GM19193 (cell line): ENCODE data around the gene AGR3.

ENCODE experiments used
- POLR2A ChIP-seq: IDR thresholded peaks from 4 replicates; pipeline ENCODE4 v1.6.1; 2011; ENCODE audit not compliant: insufficient read depth, insufficient read length; ENCODE audit errors: extremely low read depth

AGR3 gene

DNA sequence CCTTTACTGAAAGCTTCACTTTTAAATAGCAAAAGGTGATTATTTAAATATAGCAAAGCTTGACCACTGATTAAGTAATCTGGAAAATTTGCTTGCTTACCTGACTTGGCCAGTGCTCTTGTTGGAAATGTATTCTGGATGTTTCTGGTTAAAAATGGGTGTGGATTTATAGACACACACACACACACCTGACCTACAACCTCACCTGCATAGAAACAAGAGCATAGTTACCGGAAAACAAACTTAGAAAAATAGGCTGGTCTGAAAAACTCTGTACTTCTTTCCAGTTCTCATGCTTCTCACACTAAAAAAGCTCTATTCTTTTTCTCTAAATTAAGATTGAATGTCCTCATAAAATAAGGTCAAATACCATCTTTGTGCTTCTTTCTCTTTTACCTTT, at the start of gene AGR3:
TSS of gene AGR3 (minus strand) at position 140 of the 400 bp plus-strand sequence. CDS start 3,365 bp downstream, outside the sequence.
- TF ChIP-seq POLR2A, result no peak

DNA sequence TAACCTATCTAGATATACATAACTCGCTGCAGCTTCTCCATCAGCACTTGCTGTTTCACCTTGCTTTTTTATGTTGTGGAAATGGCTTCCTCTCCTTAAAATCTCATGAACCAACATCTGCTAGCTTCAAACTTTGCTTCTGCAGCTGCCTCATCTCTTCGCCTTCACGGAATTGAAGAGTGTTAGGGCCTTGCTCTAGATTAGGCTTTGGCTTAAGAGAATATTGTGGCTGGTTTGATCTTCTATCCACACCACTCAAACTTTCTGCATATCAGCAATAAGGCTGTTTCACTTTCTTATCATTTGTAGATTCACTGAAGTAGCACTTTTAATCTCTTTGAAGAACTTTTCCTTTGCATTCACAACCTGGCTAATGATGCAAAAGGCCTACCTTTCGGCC, 49.2 kb upstream of the AGR3 start:
- TF ChIP-seq POLR2A, result no peak

- TF ChIP-seq POLR2A, result no peak
Measured at GRCh38 chr7:16929146-16929762, 47.5 kb upstream of the AGR3 start.

DNA sequence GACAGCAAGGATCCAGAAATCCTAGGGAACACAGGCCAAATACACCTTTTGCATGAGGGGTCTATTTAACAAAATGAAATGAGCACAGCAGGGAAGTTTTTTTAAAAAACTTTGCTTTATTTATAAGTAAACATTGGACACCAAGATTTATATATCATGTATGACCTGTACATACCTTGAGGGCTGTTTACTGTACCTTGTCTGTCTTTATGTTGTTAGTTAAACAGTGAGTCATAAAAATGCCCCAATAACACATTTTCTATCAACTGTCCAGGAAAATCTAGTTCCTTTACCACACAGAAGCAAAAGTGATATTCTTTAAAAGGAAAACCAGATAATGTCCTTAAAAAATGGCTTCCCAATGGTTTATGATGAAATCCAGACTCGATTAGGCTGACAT, 45.1 kb upstream of the AGR3 start:
- no peak for TF ChIP-seq POLR2A

- TF ChIP-seq POLR2A, result no peak
Measured at GRCh38 chr7:16926283-16926682, 44.5 kb upstream of the AGR3 start.

DNA sequence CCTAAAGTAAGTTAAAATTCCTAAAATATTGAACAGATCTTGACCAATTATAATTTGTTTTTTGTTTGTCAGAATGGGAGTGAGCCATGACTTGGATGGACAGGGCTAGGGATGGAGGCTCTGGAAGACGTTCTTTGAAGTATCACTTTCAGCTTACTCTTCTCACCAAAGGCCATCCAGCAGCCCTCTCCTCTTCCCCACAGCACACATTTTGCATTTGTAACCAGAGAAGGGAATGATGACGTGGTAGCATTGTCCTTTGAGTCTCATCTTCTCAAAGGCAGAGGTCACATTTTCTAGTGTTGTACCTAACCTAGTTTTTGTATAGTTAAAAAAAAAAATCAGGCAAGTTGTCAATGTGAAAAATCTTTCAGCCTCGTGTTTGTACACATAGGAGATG, 43.8 kb upstream of the AGR3 start:
- no peak for TF ChIP-seq POLR2A

GRCh38 chr7:16923019-16923418, 41.2 kb upstream of the AGR3 start:
- no peak for TF ChIP-seq POLR2A

DNA sequence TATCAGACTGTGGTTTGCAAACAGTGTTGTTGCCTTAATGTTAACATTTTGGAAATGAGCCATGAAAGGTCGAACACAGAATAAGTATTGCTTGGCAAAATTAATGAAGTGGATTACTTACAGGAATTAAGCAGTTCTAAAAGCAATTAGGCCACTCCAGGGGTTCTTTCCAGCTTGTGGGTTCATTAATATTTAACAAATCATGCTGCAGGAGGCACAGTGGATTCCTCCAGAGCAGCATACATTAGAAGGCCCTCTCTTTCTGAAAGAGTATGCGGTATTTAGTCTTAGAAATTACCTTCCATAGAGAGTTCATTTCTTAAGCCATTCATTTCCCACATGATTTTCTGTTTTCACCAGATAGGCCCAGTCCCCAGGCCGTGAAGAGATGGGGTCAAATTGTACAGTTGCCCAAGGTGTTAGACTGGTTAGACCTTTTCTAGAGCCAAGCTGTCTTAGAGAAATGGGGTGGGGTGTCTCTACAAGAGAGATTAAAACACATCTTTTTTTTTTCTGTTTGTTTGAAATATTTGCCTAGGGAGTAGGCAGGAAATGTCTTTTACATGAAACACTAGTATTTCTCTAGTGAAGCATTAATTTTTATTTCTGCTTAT, 40.0 kb upstream of the AGR3 start:
- no peak for TF ChIP-seq POLR2A

DNA sequence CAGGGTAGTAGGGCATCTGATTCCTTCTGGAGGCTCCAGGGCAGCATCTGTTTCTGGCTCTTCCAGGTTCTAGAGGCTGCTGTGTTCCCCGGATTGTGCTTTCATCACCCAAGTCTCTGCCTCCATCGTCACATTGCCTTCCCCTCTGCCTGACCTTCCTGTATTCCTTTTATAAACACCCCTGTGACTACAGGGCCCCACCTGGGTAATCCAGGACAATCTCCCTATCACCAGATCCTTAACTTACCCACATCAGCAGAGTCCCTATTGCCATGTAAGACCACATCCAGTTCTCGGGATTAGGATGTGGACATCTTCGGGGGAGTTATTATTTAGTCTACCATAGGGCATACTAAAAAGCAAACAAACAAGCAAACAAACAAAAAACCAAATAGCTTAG, 39.4 kb upstream of the AGR3 start:
- TF ChIP-seq POLR2A, result no peak

- no peak for TF ChIP-seq POLR2A
Measured at GRCh38 chr7:16919440-16919839, 37.7 kb upstream of the AGR3 start.

DNA sequence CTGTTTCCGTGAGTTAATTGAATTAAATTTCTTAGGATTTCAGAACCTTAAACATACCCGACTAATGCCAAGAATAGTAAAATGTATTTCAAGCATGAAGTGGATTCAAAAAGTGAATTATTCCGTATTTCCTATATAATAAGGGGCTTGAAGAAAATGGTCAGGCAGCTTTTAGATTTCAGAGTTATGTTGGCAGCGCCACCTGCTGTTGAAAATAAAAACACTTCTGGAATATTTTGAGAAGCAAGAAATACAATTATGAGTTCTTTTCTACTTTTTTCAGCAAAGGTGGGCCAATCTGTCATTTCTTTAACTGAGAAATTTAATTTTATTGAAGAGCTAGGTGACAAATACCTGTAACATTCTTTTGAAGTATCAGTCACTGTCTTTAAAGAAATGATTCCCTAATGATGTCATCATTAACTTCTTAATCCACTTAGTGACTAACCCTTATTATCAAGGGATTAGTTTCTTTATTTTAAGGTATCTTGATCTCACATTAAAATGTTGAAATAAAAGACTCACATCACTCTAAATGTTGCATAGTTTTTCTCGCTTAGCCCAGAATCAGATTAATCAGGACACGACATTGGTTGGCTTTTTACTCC, 36.6 kb upstream of the AGR3 start:
- no peak for TF ChIP-seq POLR2A

DNA sequence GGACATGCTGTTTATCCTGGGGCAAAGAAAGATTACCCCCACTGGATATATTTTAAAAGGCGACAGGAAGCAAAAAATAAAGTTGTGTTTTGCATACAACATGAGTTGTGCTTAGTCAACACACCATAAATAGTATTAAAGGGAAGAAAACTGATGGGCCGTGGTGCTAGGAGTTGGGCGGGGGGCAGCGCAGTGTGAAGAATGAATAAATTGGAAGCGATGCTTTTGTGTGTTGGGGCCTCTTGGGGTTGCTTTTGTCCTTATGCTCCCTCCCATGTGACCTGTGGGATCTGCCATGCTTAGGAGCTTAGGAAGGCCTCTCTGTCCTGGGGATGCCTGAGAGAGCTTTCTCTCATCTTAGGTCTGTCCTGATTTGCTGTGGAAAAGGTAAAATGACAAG, 35.0 kb upstream of the AGR3 start:
- TF ChIP-seq POLR2A, result no peak

DNA sequence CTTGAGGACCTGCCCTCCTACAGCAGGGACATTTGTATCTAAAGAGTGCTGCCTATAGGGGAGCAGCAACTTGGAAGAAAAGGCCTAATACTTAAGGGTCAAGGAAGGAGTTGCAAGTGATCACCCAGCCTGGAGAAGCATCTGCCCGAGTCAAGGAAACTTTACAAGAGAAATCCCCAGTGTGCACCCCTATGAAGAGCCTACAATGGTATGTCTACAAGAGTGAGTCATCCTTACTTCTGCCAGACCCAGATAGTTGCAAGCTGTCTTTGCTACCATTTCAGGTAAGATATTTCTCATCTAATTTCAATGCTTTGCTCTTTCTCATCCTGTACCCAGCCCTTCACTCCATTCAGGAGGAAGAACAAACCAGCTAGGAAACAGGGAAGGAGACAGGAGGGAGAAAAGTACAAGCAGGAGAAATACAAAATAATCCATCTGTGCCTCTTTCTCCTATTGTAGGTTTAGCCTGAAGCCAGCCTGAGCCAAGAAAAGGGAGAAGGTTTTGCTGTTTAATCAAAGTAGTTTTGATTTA, 34.4 kb upstream of the AGR3 start:
- TF ChIP-seq POLR2A, result no peak

DNA sequence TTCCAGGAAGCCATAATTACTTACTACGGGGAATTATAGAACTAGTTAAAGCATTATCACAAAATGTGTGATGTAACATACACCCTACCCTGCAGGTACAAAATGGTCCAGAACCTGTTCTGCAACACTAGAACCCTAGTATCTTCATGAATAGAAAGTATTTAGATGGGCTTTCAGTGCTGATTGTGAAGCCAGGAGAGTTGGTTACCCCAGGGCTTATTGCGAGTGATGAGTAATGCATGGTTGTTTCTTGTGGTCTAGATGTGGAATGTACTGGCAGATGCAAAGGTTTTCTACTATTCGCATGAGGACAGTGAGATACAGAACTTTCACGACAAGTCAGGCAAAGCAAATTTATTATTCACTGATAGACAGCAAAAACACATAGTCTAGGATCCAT, 33.6 kb upstream of the AGR3 start:
- no peak for TF ChIP-seq POLR2A

- no peak for TF ChIP-seq POLR2A
Measured at GRCh38 chr7:16914771-16915170, 33.0 kb upstream of the AGR3 start.

DNA sequence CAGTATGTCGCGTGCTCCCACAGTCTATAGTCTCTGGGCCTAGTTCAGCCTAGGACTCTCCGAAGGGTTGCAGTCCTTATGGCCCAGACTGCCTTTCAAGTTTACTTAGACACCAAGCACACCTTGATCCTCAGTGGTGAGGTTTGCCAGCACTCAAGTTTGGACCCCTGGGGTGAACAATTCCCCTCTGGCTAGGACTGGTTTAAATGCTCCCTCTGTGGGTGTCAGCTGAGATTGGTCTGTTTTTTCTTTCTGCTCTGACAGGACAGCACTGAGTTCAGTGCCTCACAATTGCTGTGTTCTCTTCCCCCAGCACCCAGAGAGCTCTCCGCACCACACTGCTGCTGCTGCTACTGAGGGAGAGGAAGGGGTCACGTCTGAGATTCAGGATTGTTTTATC, 31.9 kb upstream of the AGR3 start:
- no peak for TF ChIP-seq POLR2A
